Coronary artery (tissue), 2 donors: ENCODE data around the gene MIDN.

Experiments used
- DNase-seq: peaks from one replicate; pipeline ENCODE4 v3.0.0-alpha.2; 2017; ENCODE audit warnings: low spot score
- H3K27ac ChIP-seq, 2 donors: fragments of 200-600 bp; sonication (generic); one replicate each; pipeline ENCODE4 v1.5.1; 2016 to 2019
- H3K4me3 ChIP-seq: fragments of 200-600 bp; sonication (generic); 2 replicates; pipeline ENCODE4 v1.5.1; 2016; ENCODE audit warnings: mild to moderate bottlenecking, moderate library complexity
- CTCF ChIP-seq: fragments of 200-600 bp; sonication (generic); IDR thresholded peaks from one replicate; pipeline ENCODE4 v1.5.1; 2019; ENCODE audit warnings: antibody characterized with exemption

The MIDN gene

DNA sequence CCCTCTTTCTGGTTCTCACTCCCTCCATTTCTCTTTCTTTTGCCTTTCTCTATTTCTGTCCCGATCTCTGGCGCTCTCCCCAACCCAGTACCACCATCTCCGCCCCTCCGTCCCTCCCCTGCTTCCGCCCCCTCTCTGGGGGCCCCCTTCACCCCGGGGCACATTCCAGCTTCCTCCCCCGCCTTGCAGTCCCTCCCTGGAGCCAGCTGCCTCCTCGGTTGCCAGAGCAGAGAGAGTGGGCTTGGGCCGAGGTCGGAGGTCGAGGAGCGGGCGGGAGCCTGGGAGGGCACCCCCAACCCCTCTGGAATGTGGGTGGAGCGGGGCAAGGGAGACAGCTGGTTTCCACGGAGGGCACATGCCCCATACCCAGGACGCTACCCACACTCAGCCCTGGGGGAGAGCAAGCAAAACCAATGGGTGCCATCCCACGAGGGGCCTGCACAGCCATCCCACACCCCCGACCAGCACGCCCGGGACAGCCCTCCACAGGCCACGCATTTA lies 14.3 kb downstream of the MIDN start:
- Histone ChIP-seq H3K27ac (peak overlapping the region; percentile 78 to 99), H3K4me3 (peak overlapping the region; percentile 93)
- no peak for TF ChIP-seq CTCF
- no peak for DNase-seq

DNA sequence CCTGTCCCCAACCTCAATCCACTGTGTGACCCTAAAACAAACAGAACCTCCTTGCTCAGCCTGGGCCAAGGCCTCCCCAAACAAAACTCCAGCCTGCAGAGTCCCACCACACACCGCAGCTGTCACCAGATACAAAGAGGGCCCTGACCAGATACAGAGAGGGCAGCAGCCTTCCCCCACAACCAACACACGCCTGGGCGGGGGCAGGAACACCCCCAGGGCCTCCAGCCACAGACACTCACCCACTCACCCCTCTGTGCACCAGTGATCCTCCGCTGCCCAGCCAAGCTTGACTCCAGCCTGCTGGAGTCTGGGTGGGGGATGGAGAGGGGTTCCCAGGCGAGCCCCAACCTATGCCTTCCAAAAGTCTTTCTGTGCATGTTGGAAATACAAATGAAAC lies 14.8 kb downstream of the MIDN start:
- peak overlapping the region; percentile 78 to 99 for H3K27ac ChIP-seq
- no peak for TF ChIP-seq CTCF
- H3K4me3 ChIP-seq = no peak overlapping the region
- DNase-seq = no peak

DNA sequence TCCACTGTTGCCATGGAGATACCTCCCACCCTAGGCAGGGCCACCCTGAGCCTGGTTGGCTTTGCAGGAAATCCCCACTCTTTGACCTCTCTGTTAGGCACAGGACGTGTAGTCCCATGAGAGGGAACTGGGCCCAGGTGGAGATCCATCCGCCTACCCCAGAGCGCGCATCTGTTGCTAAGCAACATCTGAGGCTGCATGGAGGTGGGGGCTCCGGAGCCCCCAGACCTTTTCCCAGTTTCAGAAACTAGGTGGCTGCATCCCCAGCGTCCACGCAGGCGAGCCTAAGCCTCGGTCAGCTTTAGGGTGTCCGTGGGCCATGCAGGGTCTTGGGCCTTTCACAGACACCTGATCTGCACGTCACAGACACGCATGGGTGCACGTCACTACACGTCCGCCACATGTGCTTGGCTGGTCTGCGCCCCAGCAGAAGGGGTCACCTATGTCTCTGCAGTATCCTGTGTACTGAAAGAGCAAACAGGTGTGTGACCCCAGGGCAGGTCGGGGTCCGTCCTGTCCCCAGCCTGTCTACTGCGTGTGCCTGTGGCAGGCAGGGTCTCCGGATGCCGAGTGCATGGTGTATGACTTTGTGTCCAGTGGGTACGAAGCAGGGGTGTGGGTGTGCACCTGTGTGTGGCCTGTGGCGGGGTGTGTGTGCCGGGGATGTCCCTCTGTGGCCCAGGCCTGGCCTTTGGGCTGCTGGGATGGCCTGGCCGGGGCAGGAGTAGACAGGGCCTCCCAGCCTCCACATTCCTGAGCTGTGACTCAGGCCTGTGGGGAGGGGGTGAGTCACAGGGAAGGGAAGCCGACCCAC lies 16.6 kb downstream of the MIDN start:
- Histone ChIP-seq H3K4me3 (peak overlapping the region; percentile 73), H3K27ac (peak overlapping the region; percentile 85 to 90)
- TF ChIP-seq CTCF = no peak
- no peak for DNase-seq

DNA sequence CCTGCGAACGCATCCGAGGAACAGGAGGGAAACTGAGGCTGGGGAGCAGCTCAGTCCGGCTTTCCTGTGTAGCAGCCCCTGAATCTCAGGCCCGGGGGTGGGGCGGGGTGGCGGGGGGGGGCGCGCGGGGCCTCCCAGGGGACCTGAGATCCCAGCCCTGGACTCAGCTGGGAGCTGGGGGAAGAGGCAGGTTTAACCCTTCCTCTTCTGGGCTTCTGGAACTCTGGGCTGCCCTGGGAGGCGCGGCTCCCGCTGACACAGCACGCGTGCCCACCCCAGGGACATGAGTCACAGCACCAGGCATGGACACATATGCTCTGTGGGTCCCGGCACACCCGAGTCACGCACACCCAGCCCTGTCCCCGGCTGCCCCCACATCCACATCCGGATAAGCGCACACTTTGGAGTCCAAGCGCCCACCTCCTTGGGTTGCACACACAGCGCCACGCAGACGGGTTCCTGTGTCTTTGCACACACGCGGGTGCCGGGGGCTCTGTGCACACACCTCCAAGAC lies 17.3 kb downstream of the MIDN start:
- no peak for TF ChIP-seq CTCF
- peak; percentile 93 for DNase-seq

DNA sequence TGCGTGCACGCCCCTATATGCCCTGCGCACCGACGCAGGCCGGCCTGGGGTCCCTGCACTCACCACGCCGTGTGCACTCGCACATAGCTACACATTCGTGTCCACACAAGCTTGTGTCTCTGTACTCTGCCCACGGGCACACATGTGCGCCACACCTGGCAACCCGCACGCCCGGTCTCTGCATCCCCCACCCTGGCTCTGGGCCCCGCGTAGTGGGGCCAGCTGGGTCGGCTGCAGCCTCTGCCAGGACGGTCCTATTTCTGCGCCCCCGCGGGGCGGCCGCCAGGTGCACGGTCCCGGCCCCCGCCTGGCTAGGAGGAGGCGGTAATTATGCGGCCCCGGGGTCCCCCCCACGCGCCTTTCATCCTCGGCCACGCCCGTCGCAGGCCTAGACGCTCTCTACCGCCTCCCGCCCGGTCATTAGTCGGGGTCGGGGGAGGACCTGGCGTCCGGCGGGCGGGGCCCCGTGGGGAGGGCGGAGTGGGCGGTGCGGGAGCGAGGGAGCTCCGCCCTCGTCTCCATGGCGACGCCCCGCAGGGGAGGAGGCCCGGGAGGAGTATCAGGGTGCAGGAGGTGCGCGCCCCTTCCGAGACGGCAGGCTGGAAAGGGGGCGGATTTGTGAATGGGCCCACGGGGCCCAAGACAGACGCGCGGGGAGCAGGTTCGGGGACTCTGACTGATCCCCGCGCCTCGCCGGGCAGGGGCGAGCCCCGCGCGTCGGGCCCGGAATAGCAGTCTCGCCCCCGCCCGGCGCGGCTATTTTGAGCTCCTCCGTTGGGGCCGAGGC lies 17.9 kb downstream of the MIDN start:
- peak; percentile 90 for DNase-seq
- H3K4me3 ChIP-seq = peak overlapping the region; percentile 73
- no peak for TF ChIP-seq CTCF
- H3K27ac ChIP-seq = peak overlapping the region; percentile 85 to 90

More for the DNA sequence above, 17.3 kb downstream of the MIDN start:
- Histone ChIP-seq H3K4me3 (peak overlapping the region; percentile 73), H3K27ac (peak overlapping the region; percentile 85 to 90)

- peak overlapping the region; percentile 73 for H3K4me3 ChIP-seq
- peak; percentile 98 for TF ChIP-seq CTCF
- peak overlapping the region; percentile 85 to 90 for H3K27ac ChIP-seq
- DNase-seq = peak; percentile 87
These were observed 18.6 kb downstream of the MIDN start for GRCh38 chr19:1266916-1267476.
